H1 (cell line): ENCODE measurements around the gene MMEL1. TPM values are rescaled to one million over a fixed set of nuclear protein-coding genes. Genes with fewer than 3 reads are reported as not detected.

Experiments used
- CTCF ChIA-PET: fragments of 300-600 bp; sonication (Branson Sonifier 250); formaldehyde crosslinking; loops from one replicate; lab custom pipeline; 2021; ENCODE audit not compliant: partially characterized antibody; lab: Charles Lee
- POLR2A ChIA-PET: fragments of 300-600 bp; sonication (Branson Sonifier 250); formaldehyde crosslinking; loops from one replicate; lab custom pipeline; 2021; ENCODE audit warnings: inconsistent platforms; ENCODE audit not compliant: partially characterized antibody; lab: Charles Lee
- DNase-seq, 2 experiments: peaks; one replicate each; pipeline versions ENCODE4 v3.0.0 to v3.0.0-alpha.2; 2010 to 2022; ENCODE audit warnings: low spot score in 2 of 2, low read depth in 1 of 2, mixed read lengths in 1 of 2
- FAIRE-seq: peaks from 2 replicates; lab custom pipeline; 2011; peaks lifted over from hg19 to GRCh38; lab: Jason Lieb, UNC
- H2AFZ ChIP-seq: 2 replicates; pipeline ENCODE4 v1.8.1; 2012; ENCODE audit warnings: low read length, inconsistent platforms
- H2AK5ac ChIP-seq: 2 replicates; pipeline ENCODE4 v1.6.1; 2013; ENCODE audit warnings: low read depth, low read length
- H2BK120ac ChIP-seq: replicated peaks from 2 replicates; pipeline ENCODE3; 2013; ENCODE audit warnings: low read depth, low read length, inconsistent platforms
- H2BK12ac ChIP-seq: 2 replicates; pipeline ENCODE4 v1.6.1; 2013; ENCODE audit warnings: low read depth, low read length
- H2BK15ac ChIP-seq: 2 replicates; pipeline ENCODE4 v1.6.1; 2013; ENCODE audit warnings: low read length
- H2BK20ac ChIP-seq: 2 replicates; pipeline ENCODE4 v1.6.1; 2013; ENCODE audit warnings: low read length
- H2BK5ac ChIP-seq: 2 replicates; pipeline ENCODE4 v1.6.1; 2013; ENCODE audit warnings: low read depth, low read length
- H3K14ac ChIP-seq: 2 replicates; pipeline ENCODE4 v1.6.1; 2013; ENCODE audit warnings: inconsistent platforms; ENCODE audit not compliant: insufficient read length
- H3K18ac ChIP-seq: 2 replicates; pipeline ENCODE4 v1.6.1; 2013; ENCODE audit warnings: low read length; ENCODE audit errors: extremely low read depth
- H3K23ac ChIP-seq: 2 replicates; pipeline ENCODE4 v1.6.1; 2013; ENCODE audit warnings: inconsistent platforms; ENCODE audit not compliant: insufficient read length
- H3K23me2 ChIP-seq: 2 replicates; pipeline ENCODE4 v1.6.1; 2013; ENCODE audit warnings: low read depth, low read length
- H3K27ac ChIP-seq: 2 replicates; pipeline ENCODE4 v1.6.1; 2011; ENCODE audit warnings: low read depth, low read length, inconsistent platforms
- H3K27me3 ChIP-seq, 4 experiments: replicated peaks in 1 of 4; 1 replicate in 1 of 4; 2 replicates in 3 of 4; pipeline versions ENCODE4 v1.6.1 to v1.8.1; 2011 to 2013; ENCODE audit warnings: low read length in 3 of 4, mild to moderate bottlenecking in 3 of 4, inconsistent platforms in 2 of 4, mixed read lengths in 2 of 4, moderate library complexity in 1 of 4; ENCODE audit not compliant: control insufficient read depth in 3 of 4, insufficient read depth in 3 of 4; ENCODE audit errors: extremely low read depth in 1 of 4
- H3K36me3 ChIP-seq, 4 experiments: 2 replicates each; pipeline versions ENCODE4 v1.6.1 to v1.8.1; 2011 to 2013; ENCODE audit warnings: mild to moderate bottlenecking in 4 of 4, low read length in 3 of 4, moderate library complexity in 2 of 4, control low read depth in 1 of 4, inconsistent platforms in 1 of 4; ENCODE audit not compliant: insufficient read depth in 4 of 4, control insufficient read depth in 2 of 4
- H3K4ac ChIP-seq: replicated peaks from 2 replicates; pipeline ENCODE3; 2013; ENCODE audit warnings: low read length, low read depth, mixed read lengths, inconsistent platforms; ENCODE audit not compliant: insufficient read length
- H3K4me1 ChIP-seq, 4 experiments: replicated peaks in 1 of 4; 1 replicate in 1 of 4; 2 replicates in 3 of 4; pipeline versions ENCODE4 v1.6.1 to v1.8.1; 2011 to 2013; ENCODE audit warnings: low read length in 3 of 4, inconsistent platforms in 2 of 4, mixed read lengths in 1 of 4; ENCODE audit not compliant: insufficient read depth in 4 of 4, control insufficient read depth in 3 of 4
- H3K4me2 ChIP-seq, 2 experiments: 2 replicates each; pipeline versions ENCODE4 v1.6.1 to v1.8.1; 2011 to 2013; ENCODE audit warnings: low read depth in 2 of 2, low read length in 2 of 2, control low read depth in 1 of 2, inconsistent platforms in 1 of 2, mild to moderate bottlenecking in 1 of 2; ENCODE audit not compliant: insufficient read depth in 1 of 2
- H3K4me3 ChIP-seq, 4 experiments: fragments of 200-600, 300-600 bp in 1 of 4; sonication (generic), shearing (Covaris generic), sonication (Bioruptor Twin) in 1 of 4; 2 replicates each; pipeline versions ENCODE4 v1.5.1 to v1.8.1; 2011 to 2016; ENCODE audit warnings: low read length in 4 of 4, low read depth in 3 of 4, control low read depth in 2 of 4, inconsistent platforms in 2 of 4, mild to moderate bottlenecking in 2 of 4, mixed read lengths in 1 of 4, moderate library complexity in 1 of 4; ENCODE audit not compliant: insufficient read depth in 2 of 4; ENCODE audit errors: extremely low read depth in 1 of 4
- H3K56ac ChIP-seq: replicated peaks from 2 replicates; pipeline ENCODE3; 2013; ENCODE audit warnings: low read depth, mild to moderate bottlenecking, mixed read lengths, low read length, inconsistent platforms; ENCODE audit not compliant: insufficient read length
- H3K79me1 ChIP-seq: 2 replicates; pipeline ENCODE4 v1.6.1; 2013; ENCODE audit warnings: low read depth, low read length, control low read depth
- H3K79me2 ChIP-seq, 2 experiments: 2 replicates each; pipeline versions ENCODE4 v1.6.1 to v1.8.1; 2012 to 2013; ENCODE audit warnings: low read length in 2 of 2, mild to moderate bottlenecking in 2 of 2, inconsistent platforms in 1 of 2; ENCODE audit not compliant: insufficient read depth in 2 of 2, control insufficient read depth in 1 of 2
- H3K9ac ChIP-seq, 4 experiments: replicated peaks in 1 of 4; 1 replicate in 1 of 4; 2 replicates in 3 of 4; pipeline versions ENCODE4 v1.6.1 to v1.8.1; 2011 to 2013; ENCODE audit warnings: low read depth in 3 of 4, low read length in 3 of 4, control low read depth in 2 of 4, mild to moderate bottlenecking in 2 of 4, moderate library complexity in 2 of 4, inconsistent platforms in 1 of 4; ENCODE audit errors: extremely low read depth in 1 of 4
- H3K9me3 ChIP-seq, 2 experiments: 2 replicates each; pipeline versions ENCODE4 v1.6.1 to v1.8.1; 2012 to 2013; ENCODE audit warnings: mild to moderate bottlenecking in 2 of 2, moderate library complexity in 2 of 2, control low read depth in 1 of 2, inconsistent platforms in 1 of 2, low read depth in 1 of 2, low read length in 1 of 2, mixed read lengths in 1 of 2; ENCODE audit not compliant: insufficient read depth in 2 of 2
- H4K20me1 ChIP-seq, 2 experiments: replicated peaks in 1 of 2; 2 replicates each; pipeline versions ENCODE3 to v1.8.1; 2011 to 2013; ENCODE audit warnings: inconsistent platforms in 2 of 2, low read length in 2 of 2, mild to moderate bottlenecking in 1 of 2; ENCODE audit not compliant: insufficient read depth in 2 of 2, control insufficient read depth in 1 of 2
- H4K5ac ChIP-seq: 2 replicates; pipeline ENCODE4 v1.6.1; 2013; ENCODE audit warnings: low read length, low read depth, mixed read lengths, inconsistent platforms; ENCODE audit not compliant: insufficient read length
- H4K8ac ChIP-seq: 2 replicates; pipeline ENCODE4 v1.8.0; 2013; ENCODE audit warnings: mild to moderate bottlenecking, moderate library complexity, low read length, inconsistent platforms; ENCODE audit not compliant: insufficient read depth; ENCODE audit errors: extremely low read depth
- H4K91ac ChIP-seq: replicated peaks from 2 replicates; pipeline ENCODE3; 2013; ENCODE audit warnings: low read length, mixed read lengths, inconsistent platforms; ENCODE audit not compliant: insufficient read length
- CTBP2 ChIP-seq: IDR thresholded peaks from 2 replicates; pipeline ENCODE4 v1.7.0; 2011; ENCODE audit warnings: borderline replicate concordance, mild to moderate bottlenecking, moderate library complexity, mixed read lengths, low read length; ENCODE audit not compliant: insufficient read depth, insufficient read length
- RBBP5 ChIP-seq: IDR thresholded peaks from 2 replicates; pipeline ENCODE4 v1.7.1; 2012; ENCODE audit warnings: low read depth, mild to moderate bottlenecking, inconsistent platforms, low read length, moderate library complexity, borderline replicate concordance
- SAP30 ChIP-seq: fragments of 300-600 bp; sonication (generic); IDR thresholded peaks from 2 replicates; pipeline ENCODE4 v1.7.1; 2012; ENCODE audit warnings: low read length, moderate library complexity, mild to moderate bottlenecking, inconsistent platforms; ENCODE audit not compliant: insufficient read depth, insufficient replicate concordance
- ZNF274 ChIP-seq: IDR thresholded peaks from 2 replicates; pipeline ENCODE4 v1.7.0; 2012; ENCODE audit warnings: low read length, borderline replicate concordance; ENCODE audit errors: extremely low read depth
- WGBS, 2 experiments: shearing (Covaris generic) in 1 of 2; methylation state at CpG; one replicate each; pipeline versions ENCODE4 v1.1.6 to v1.1.7; 2013 to 2015; ENCODE audit warnings: low lambda C conversion rate in 2 of 2, mixed read lengths in 2 of 2, inconsistent platforms in 1 of 2, low coverage in 1 of 2, missing lambda C conversion rate in 1 of 2; ENCODE audit not compliant: insufficient replicate concordance in 2 of 2, insufficient coverage in 1 of 2, insufficient read length in 1 of 2; ENCODE audit errors: extremely low coverage in 1 of 2, missing lambda C conversion rate in 1 of 2; 5-methylcytosine and 5-hydroxymethylcytosine counted together
- polyA plus RNA-seq, 7 experiments: library from polyadenylated mRNA; depleted of rRNA in 3 of 7; stranded (reverse) in 5 of 7; unstranded in 2 of 7; fragments of >200 nt in 5 of 7; fragments of 200-250 nt in 2 of 7; gene quantifications; 1 replicate in 5 of 7; 2 replicates in 1 of 7; 4 replicates in 1 of 7; pipeline versions ENCODE4 v1.2.1 to v1.2.3, GENCODE V29; 2011 to 2013; ENCODE audit warnings: missing spikeins in 2 of 7, mixed read lengths in 2 of 7
- total RNA-seq: library from RNA; stranded (reverse); fragmentation: NEBNext Ultra II Directional; extraction: Animal tissue kit (Norgen Biotek cat#: 25700); gene quantifications from 2 replicates; pipeline ENCODE4 v1.2.1, GENCODE V29; 2021

The MMEL1 gene
- total and polyA plus RNA-seq, 2 of the 8 experiments (the other 6 are each of a cell fraction or from before 2014, with no cell fraction given) = 0.91 to 1.7 TPM

- H3K14ac ChIP-seq = no peak overlapping the region
- no peak overlapping the region for H3K4me2 ChIP-seq
- no peak overlapping the region for H3K27ac ChIP-seq
- no peak for FAIRE-seq
- no peaks in the 10 kb centered on the region for H3K79me2 ChIP-seq
- H3K18ac ChIP-seq = no peak overlapping the region
- no peak overlapping the region for H4K91ac ChIP-seq
- H2BK5ac ChIP-seq = no peak overlapping the region
- no peaks in the 10 kb centered on the region for H3K79me1 ChIP-seq
- H2BK15ac ChIP-seq = no peak overlapping the region
- no peak overlapping the region for H2AK5ac ChIP-seq
- no peaks in the 10 kb centered on the region for H3K27me3 ChIP-seq
- no peak for TF ChIP-seq SAP30
- TF ChIP-seq CTBP2 = no peak
- no peak for TF ChIP-seq ZNF274
- TF ChIP-seq RBBP5 = no peak
- no peak overlapping the region for H3K4me3 ChIP-seq
- H2BK120ac ChIP-seq = no peak overlapping the region
- peaks cover 0 to 20% (median 9%) of the 10 kb centered on the region in 4 experiments; a peak in 4 of 7 replicates for H3K4me1 ChIP-seq
- no peak overlapping the region for H2BK12ac ChIP-seq
- no peak overlapping the region for H4K5ac ChIP-seq
- ChIA-PET POLR2A (no interaction called here), CTCF (interaction anchor here (1.1 to 3.0 kb wide), 3 partner anchors 15 to 844 kb away, joined by 3 to 10 read pairs (median 3); no protein-coding TSS in a partner anchor)
- peaks cover 1% of the 10 kb centered on the region; the same call in 1 of the 2 replicates for H3K23me2 ChIP-seq
- 88% methylated on average over 10 of the region's 10 CpGs; no CpG with 5 or more reads in 1 of the 2 experiments for WGBS, 2 experiments
- H4K8ac ChIP-seq = no peak overlapping the region
- no peaks in the 10 kb centered on the region for H4K20me1 ChIP-seq
- no peaks in the 10 kb centered on the region for H3K36me3 ChIP-seq
- no peak overlapping the region for H3K56ac ChIP-seq
- H2BK20ac ChIP-seq = no peak overlapping the region
- no peak overlapping the region for H3K4ac ChIP-seq
- no peak for DNase-seq
- no peak overlapping the region for H3K23ac ChIP-seq
- no peak overlapping the region for H2AFZ ChIP-seq
- no peak overlapping the region for H3K9ac ChIP-seq
- H3K9me3 ChIP-seq = no peaks in the 10 kb centered on the region
Observed at GRCh38 chr1:2580691-2581090, 52.1 kb downstream of the MMEL1 start.
